ENCODE data around the gene SNRPA.
"Not testable (repeated sequence)": the region's sequence is repeated elsewhere in the genome, so short reads cannot be mapped to it uniquely, and the experiment has no call there.

Gene SNRPA

DNA sequence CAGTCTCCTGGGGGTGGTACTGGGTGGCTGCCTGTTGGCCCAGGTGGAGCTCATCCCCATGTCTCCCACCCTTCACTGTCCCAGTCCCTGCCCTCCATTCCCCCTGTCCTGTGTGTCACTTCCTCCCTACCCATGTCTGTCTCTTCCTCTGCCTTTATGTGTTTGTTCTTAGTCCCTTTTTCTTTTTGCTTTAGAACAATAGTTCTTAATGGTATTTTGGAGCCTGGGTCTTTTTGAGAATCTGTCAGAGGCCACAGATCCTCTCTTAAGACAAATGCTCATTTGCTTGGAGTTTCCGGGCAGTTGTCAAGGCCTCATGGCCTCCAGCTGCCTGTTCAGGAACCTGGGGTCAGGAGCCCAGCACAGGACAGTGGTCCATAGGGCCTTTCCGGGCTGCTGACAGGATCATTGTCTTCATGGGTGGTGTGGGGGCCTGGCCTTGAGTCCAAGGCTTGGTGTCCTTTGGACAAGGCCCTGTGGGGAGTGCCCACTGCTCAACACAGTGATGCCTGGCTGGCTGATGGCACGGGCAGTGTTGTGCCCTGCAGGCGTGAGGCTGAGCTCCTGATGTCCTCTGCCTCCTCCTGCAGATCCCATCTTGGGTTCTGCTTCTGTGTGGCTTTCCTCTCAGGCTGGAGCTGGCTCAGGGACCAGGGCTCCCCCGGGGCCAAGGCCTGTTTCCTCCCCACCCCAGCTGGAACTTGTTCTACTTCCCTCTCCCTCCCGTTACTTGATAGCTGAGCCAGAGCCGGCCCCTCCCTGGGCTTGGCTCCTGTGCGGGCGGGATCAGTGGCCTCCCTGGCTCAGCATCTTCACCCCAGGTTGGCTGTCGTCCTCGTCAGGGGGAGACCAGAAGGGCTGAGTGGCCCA, 51.5 kb downstream of the SNRPA start:
- no peak for DNase-seq

DNA sequence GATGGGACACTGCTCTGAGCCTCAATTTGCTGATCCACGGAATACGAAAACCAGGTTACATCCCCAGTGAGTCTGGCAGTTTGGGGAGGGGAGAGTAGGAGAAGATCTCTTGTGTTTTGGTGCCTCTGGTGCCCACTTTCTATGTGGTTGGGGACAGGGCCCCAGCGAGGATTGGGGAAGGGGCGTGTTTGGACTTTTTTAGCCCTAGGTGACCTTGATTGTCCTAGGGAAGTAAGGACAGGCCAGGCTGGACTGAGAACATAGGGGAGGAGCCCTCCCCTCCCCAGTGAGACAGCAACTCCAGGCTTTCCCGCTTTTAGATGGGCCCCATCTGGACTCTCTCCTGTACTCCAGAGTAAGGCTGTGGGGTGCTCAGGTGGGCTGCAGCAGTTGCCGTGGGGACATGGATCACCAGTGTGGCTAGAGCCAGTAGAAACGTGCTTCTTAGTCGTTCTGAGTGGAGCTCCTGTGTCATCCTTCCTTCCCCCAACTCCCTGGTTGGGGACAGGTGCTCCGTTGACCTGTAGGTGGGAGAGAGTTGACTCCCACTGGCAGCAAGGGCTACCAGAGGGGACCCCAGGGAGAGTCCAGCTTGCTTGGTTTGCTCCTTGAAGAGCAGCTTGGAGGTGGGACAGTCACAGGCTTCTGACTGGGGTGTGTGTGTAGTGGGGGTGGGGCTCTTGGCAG, 52.3 kb downstream of the SNRPA start:
- no peak for DNase-seq

DNA sequence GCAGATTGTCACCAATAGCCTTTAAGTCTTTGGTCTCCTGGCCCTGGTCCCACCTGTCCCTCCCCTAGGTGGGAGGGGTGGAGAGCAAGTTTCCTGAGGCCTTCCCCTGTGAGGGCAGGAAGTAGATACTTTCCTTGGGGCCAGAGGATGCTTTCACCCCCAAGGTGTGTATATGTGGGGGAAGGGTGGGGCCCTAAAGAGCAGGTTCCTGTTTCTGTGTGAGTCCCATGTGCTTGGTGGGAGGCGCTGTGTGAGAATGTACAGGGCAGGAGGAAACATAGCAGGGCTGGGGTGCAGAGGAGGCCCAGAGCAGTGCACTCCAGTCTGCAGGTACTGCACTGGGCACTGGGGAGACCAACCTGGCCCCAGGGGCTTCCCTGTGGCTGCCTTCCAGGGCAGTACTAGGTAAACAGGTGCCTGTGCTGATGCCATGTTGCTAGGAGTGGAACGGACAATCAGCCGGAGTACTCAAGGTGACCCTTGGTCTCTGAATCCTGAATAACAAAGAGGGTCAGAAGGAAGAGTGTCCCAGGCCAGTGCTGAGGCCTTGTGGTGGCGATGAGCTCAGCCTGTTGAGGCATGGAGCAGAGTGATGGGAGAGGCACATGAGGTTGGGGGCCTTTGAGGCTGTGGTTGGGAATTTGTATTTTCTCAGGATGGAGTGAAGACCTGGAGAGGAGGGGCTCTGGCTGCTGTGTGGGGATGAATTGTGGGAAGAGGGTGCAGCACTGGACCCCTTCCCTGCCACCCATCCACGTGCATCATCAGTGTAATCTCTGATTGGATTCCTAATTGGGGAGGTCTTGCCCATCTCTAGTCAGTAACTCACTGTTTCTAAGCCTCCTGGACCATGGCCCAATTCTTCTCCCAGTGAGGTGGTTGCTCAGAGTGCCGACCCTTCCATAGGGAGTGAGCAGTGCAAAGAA, 53.1 kb downstream of the SNRPA start:
- peak; percentile 61 for DNase-seq

GRCh38 chr19:40804783-40805242, 53.8 kb downstream of the SNRPA start:
- no peak for DNase-seq

- no peak for DNase-seq
These were observed 54.4 kb downstream of the SNRPA start for GRCh38 chr19:40805258-40805868.

DNA sequence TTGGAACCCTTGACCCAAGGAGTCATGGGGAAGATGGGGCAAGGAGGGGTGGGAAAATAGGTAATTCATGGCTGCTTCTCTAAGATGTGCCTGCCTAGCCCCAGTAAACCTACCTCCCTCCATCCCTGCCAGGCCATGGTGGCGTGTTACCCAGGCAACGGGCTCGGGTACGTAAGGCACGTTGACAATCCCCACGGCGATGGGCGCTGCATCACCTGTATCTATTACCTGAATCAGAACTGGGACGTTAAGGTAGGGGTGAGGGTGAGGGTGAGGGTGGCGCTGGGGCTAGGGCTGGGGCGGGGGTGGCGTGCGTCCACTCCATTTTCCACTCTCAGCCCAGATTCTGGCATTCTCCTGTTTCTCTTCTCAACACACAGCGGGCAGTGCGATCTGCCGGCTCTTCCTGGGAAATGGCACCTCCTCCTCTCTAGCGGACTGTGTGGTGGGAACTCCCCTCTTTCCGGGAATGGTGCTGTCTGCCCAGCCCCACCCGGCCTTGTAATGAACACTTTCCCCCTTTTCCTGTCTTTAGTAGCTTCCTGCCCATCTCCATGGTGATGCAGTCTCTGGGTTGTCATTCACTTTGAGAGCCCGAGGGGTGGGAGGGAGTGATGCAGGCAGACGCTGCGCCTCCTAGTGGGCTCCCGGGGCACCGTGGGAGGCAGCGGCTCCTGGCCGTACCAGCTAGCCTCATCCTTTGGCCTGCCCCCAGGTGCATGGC, 55.6 kb downstream of the SNRPA start:
- DNase-seq: peak; percentile 82

DNA sequence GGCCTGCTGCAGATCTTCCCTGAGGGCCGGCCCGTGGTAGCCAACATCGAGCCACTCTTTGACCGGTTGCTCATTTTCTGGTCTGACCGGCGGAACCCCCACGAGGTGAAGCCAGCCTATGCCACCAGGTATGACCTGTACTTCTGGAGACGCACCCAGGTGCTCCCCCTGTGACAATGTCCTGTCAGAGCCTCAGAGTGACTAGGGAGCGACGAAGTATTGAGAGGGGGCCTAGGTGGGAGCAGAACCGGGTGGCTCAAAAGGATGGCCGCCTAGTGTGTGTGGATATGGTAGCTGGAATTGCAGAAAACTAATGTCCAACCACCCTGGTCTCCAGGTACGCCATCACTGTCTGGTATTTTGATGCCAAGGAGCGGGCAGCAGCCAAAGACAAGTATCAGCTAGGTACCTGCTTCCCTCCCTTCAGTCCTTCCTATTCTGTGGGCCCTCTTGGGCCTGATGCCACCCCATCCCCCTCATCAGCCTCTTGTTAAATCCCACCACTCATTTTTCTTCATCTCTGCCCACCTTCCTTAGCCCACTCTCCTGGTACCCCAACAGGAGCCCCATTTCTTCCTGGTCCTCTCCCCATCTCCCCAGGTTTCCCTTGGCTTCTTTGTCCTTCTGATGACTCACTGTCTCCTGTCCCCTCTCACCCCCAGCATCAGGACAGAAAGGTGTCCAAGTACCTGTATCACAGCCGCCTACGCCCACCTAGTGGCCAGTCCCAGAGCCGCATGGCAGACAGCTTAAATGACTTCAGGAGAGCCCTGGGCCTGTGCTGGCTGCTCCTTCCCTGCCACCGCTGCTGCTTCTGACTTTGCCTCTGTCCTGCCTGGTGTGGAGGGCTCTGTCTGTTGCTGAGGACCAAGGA, 56.4 kb downstream of the SNRPA start:
- DNase-seq: no peak

- DNase-seq: no peak
These were observed 57.0 kb downstream of the SNRPA start for GRCh38 chr19:40808021-40808325.

DNA sequence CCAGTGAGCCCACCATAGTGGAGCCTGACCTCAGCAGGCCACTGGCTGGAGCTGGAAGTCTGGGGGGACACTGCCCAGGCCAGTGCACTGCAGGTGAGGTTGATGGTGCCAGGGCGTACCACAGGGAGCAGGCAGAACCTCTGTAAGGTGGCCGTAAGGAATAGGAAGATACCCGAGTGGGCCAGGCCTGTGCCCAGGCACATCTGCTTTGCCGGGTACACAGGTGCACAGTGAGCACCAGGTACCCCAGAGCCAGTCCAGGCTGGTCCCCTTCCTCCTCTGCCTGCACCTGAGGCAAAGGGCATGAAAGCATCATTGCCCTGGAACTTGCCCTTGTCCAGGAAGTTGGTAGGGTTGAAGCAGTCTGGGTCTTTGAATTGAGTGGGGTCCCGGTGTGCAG, 57.5 kb downstream of the SNRPA start:
- DNase-seq: no peak

DNA sequence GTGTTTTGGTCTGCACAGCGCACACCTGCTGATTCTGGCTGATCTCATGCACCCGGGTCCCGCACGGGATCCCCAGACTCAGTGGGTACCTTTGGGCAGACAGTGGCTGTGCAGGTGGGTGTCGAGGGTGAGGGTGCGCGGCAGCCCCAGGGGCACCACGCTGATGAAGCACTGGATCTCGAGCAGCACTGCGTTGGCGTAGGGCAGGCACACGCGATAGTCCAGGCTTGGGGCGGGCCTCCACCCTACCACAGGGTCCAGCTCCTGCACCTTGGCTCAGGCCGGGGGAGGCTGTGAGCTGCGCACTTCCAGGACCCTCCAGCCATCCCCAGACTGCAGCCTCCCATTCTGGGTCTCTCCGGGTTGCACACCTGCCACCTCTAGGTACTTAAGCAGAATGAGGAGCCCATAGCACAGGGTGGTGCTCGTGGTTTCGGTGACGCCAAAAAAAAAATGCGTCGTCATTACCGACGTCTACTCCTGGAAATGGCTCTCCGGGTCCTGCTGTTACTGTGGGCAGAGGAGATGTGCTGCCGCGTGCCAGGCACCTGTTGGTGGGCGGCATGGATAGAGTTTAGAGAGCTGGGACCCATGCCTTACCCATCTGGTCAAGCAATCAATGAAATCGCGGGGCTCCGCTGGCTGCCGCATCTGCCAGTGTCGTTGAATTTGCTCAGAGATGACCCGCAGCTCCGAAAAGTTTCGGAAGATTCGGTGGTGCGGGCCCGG, 58.5 kb downstream of the SNRPA start:
- no peak for DNase-seq

GRCh38 chr19:40810160-40810559, 59.2 kb downstream of the SNRPA start:
- no peak for DNase-seq

GRCh38 chr19:40810649-40811408, 59.8 kb downstream of the SNRPA start:
- not testable (repeated sequence) for DNase-seq

GRCh38 chr19:40811478-40812341, 60.7 kb downstream of the SNRPA start:
- no peak for DNase-seq

DNA sequence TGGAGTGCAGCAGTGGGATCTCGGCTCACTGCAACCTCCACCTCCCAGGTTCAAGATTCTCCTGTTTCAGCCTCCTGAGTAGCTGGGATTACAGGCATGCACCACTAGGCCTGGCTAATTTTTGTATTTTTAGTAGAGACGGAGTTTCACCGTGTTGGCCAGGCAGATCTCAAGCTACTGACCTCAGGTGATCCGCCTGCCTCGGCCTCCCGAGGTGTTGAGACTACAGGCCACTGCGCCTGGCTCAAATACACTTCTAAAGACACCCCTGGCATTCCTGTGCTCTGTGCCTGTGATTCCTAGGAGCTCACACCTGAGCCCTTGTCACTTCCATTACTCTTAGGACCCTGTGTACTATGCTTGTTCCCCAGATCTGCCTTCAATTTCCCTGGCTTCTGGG, 61.6 kb downstream of the SNRPA start:
- not testable (repeated sequence) for DNase-seq

GRCh38 chr19:40813182-40813581, 62.2 kb downstream of the SNRPA start:
- no peak for DNase-seq
